ENCODE measurements around the gene PLA2R1. TPM values are rescaled to one million over a fixed set of nuclear protein-coding genes. Genes with fewer than 3 reads are reported as not detected.

PLA2R1 gene
- total RNA-seq, 1 experiment from 2014 or later, result not detected

DNA sequence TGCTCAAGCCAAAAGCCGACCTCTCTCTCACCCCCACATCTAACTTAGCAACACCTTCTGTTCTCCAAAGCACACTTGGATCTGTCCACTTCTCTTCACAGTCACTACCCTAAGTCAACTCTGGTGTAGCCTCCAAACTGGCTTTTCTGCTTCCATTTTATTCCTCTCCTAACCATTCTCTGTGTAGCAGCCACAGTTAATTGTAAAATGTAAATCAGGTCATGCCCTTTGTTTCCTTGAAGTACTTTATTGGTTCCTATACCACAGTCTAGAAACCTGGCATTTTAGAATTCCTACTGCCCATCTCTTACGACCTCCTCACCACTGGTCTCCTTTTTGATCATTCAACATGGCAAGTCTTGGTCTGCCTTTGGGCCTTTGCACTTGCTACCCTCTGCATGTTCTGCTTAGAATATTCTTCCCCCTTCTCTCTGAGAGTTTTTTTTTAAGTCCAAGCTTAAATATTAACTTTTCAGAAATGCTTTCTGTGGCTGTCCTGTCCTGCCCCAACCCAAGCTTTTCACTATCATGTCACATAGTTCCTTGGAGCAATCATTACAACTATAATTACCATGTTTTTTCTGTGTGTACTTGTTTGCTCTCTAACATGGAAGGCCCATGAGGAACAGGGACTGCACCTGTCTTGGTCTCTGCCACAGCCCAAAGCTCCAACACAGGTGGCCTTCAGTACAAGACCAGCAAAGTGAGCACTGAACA is 42.9 kb downstream of the PLA2R1 start:
- CTCF ChIA-PET, result interaction anchor here (0.6 kb wide), 1 partner anchor 282 kb away, joined by 5 read pairs; no protein-coding TSS in a partner anchor
- Histone ChIP-seq H3K9me3 (ENCODE audit: low read depth, low read length, poor library complexity, severe bottlenecking) (no peaks in the 10 kb centered on the region), H3K36me3 (ENCODE audit: insufficient read depth, low read length, poor library complexity, severe bottlenecking) (no peaks in the 10 kb centered on the region), H3K27me3 (replicated peaks; ENCODE audit: insufficient read depth, low read depth, low read length, poor library complexity) (no peaks in the 10 kb centered on the region), H3K27ac (ENCODE audit: low read depth, low read length, poor library complexity, severe bottlenecking) (no peak overlapping the region), H3K4me3 (ENCODE audit: low read depth, low read length, poor library complexity, severe bottlenecking) (no peak overlapping the region), H3K4me1 (ENCODE audit: insufficient read depth, low read length, poor library complexity, severe bottlenecking) (no peaks in the 10 kb centered on the region)
- POLR2A ChIA-PET (ENCODE audit: low non-redundant PET), result no interaction called here
- intact Hi-C loops (cut with micrococcal nuclease; ENCODE audit: unreplicated experiment), result no loop called here
- no peak for TF ChIP-seq EZH2 (IDR thresholded peaks at IDR 0.05; ENCODE audit: borderline replicate concordance, low read depth, low read length, poor library complexity, severe bottlenecking)
- TF ChIP-seq, protein P1, sequence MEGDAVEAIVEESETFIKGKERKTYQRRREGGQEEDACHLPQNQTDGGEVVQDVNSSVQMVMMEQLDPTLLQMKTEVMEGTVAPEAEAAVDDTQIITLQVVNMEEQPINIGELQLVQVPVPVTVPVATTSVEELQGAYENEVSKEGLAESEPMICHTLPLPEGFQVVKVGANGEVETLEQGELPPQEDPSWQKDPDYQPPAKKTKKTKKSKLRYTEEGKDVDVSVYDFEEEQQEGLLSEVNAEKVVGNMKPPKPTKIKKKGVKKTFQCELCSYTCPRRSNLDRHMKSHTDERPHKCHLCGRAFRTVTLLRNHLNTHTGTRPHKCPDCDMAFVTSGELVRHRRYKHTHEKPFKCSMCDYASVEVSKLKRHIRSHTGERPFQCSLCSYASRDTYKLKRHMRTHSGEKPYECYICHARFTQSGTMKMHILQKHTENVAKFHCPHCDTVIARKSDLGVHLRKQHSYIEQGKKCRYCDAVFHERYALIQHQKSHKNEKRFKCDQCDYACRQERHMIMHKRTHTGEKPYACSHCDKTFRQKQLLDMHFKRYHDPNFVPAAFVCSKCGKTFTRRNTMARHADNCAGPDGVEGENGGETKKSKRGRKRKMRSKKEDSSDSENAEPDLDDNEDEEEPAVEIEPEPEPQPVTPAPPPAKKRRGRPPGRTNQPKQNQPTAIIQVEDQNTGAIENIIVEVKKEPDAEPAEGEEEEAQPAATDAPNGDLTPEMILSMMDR (conservative IDR thresholded peaks at IDR 0.05; ENCODE audit: low read depth, low read length), result no peak
- no peak for DNase-seq (ENCODE audit: low spot score)
- no TSS peak for BruUV-seq (replicated peaks)

DNA sequence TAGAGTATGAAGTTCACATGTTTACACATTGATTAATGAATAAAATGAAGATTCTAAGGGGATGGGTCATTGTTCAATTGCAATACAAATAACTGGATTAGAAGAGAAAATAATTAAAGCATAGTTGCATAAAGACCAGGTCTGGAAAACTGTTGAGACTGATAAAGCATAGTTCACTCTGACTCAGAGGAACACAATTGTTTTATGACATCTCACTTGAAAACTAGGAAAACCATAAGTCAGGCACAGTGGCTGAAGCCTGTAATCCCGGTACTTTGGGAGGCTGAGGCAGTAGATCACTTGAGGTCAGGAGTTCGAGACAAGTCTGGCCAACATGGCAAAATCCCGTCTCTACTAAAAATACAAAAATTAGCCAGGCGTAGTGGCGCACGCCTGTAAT is 46.7 kb downstream of the PLA2R1 start:
- intact Hi-C loops (cut with micrococcal nuclease; ENCODE audit: unreplicated experiment), result no loop called here
- no peaks in the 10 kb centered on the region for H3K4me1 ChIP-seq (ENCODE audit: insufficient read depth, low read length, poor library complexity, severe bottlenecking)
- BruUV-seq (replicated peaks), result no TSS peak

DNA sequence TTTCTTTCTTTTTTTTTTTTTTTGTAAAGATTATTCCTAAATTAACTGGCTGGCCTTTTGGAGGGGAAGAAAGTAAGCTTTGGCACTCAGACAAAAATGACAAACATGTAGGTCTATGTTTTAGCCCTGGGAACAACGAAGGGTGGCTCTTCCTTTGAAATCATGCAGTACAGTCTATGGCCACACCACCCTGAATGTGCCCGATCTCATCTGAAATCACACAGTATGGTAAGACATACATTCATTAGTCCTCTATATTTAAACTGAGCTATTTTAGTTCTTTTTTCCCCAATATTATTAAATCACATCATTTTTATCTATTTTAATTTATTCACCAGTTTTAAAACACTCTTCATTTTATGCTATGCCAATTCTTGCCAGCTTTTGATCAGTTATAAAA is 48.2 kb downstream of the PLA2R1 start:
- TF ChIP-seq EZH2 (IDR thresholded peaks at IDR 0.05; ENCODE audit: borderline replicate concordance, low read depth, low read length, poor library complexity, severe bottlenecking), result no peak
- no peak overlapping the region for H3K4me3 ChIP-seq (ENCODE audit: low read depth, low read length, poor library complexity, severe bottlenecking)
- no peak overlapping the region for H3K27ac ChIP-seq (ENCODE audit: low read depth, low read length, poor library complexity, severe bottlenecking)
- no peak for DNase-seq (ENCODE audit: low spot score)
- CTCF ChIA-PET, result no interaction called here
- H3K27me3 ChIP-seq (replicated peaks; ENCODE audit: insufficient read depth, low read depth, low read length, poor library complexity), result peaks cover 7% of the 10 kb centered on the region
- no TSS peak for BruUV-seq (replicated peaks)
- H3K4me1 ChIP-seq (ENCODE audit: insufficient read depth, low read length, poor library complexity, severe bottlenecking), result no peaks in the 10 kb centered on the region
- POLR2A ChIA-PET (ENCODE audit: low non-redundant PET), result no interaction called here
- H3K36me3 ChIP-seq (ENCODE audit: insufficient read depth, low read length, poor library complexity, severe bottlenecking), result no peaks in the 10 kb centered on the region
- intact Hi-C loops (cut with micrococcal nuclease; ENCODE audit: unreplicated experiment), result no loop called here
- no peaks in the 10 kb centered on the region for H3K9me3 ChIP-seq (ENCODE audit: low read depth, low read length, poor library complexity, severe bottlenecking)

More for the DNA sequence above, 46.7 kb downstream of the PLA2R1 start:
- Histone ChIP-seq H3K36me3 (ENCODE audit: insufficient read depth, low read length, poor library complexity, severe bottlenecking) (no peaks in the 10 kb centered on the region), H3K4me3 (ENCODE audit: low read depth, low read length, poor library complexity, severe bottlenecking) (no peak overlapping the region), H3K27ac (ENCODE audit: low read depth, low read length, poor library complexity, severe bottlenecking) (no peak overlapping the region), H3K9me3 (ENCODE audit: low read depth, low read length, poor library complexity, severe bottlenecking) (no peaks in the 10 kb centered on the region), H3K27me3 (replicated peaks; ENCODE audit: insufficient read depth, low read depth, low read length, poor library complexity) (peaks cover 7% of the 10 kb centered on the region)
- TF ChIP-seq, protein P1 (conservative IDR thresholded peaks at IDR 0.05; ENCODE audit: low read depth, low read length), result no peak
- TF ChIP-seq EZH2 (IDR thresholded peaks at IDR 0.05; ENCODE audit: borderline replicate concordance, low read depth, low read length, poor library complexity, severe bottlenecking), result no peak
- ChIA-PET POLR2A (ENCODE audit: low non-redundant PET) (no interaction called here), CTCF (no interaction called here)
- no peak for DNase-seq (ENCODE audit: low spot score)
